ENCODE measurements around the gene NRG3. TPM values are rescaled to one million over a fixed set of nuclear protein-coding genes. Genes with fewer than 3 reads are reported as not detected.

NRG3 gene
- total RNA-seq, 2 donors from 2014 or later = 1.7 to 2.3 TPM

- peaks cover 14% of the 10 kb centered on the region for H3K27me3 ChIP-seq (ENCODE audit: control insufficient read depth, insufficient read depth, low read length, poor library complexity, severe bottlenecking)
- TF ChIP-seq CTCF (conservative IDR thresholded peaks at IDR 0.05) = no peak
- WGBS, 2 experiments (ENCODE audit: insufficient coverage in 1 of 2, insufficient read length in 1 of 2) = 71 to 77% methylated on average over 2 of the region's 2 CpGs
- peaks cover 5% of the 10 kb centered on the region for H3K4me1 ChIP-seq (ENCODE audit: control insufficient read depth, insufficient read depth, low read length)
- H3K27ac ChIP-seq (ENCODE audit: low read depth, low read length) = no peak overlapping the region
- H3K9me3 ChIP-seq (ENCODE audit: control insufficient read depth, low read length) = peaks cover 18% of the 10 kb centered on the region
- H3K4me3 Mint-ChIP-seq = no peak overlapping the region
- no peak overlapping the region for H3K9ac ChIP-seq (ENCODE audit: extremely low read depth, low read length, poor library complexity, severe bottlenecking)
- no peak for DNase-seq
- no peaks in the 10 kb centered on the region for H3K36me3 ChIP-seq (ENCODE audit: control insufficient read depth, insufficient read depth, low read length)
- no peak overlapping the region for H3K27ac Mint-ChIP-seq
- peaks cover 19% of the 10 kb centered on the region for H3K27me3 Mint-ChIP-seq (ENCODE audit: insufficient read depth)
- peaks cover 19% of the 10 kb centered on the region for H3K4me1 Mint-ChIP-seq
- H3K4me3 ChIP-seq (ENCODE audit: low read length) = no peak overlapping the region
- peaks cover 1% of the 10 kb centered on the region for H3K9me3 Mint-ChIP-seq
- H3K36me3 Mint-ChIP-seq (ENCODE audit: low read depth) = no peaks in the 10 kb centered on the region
Measured at GRCh38 chr10:82242778-82243177, 367.8 kb downstream of the NRG3 start.

GRCh38 chr10:82245157-82245556 is 370.2 kb downstream of the NRG3 start:
- Mint-ChIP-seq H3K4me1 (peaks cover 27% of the 10 kb centered on the region), H3K4me3 (no peak overlapping the region), H3K36me3 (ENCODE audit: low read depth) (no peaks in the 10 kb centered on the region), H3K27ac (no peak overlapping the region), H3K9me3 (peaks cover 1% of the 10 kb centered on the region), H3K27me3 (ENCODE audit: insufficient read depth) (peaks cover 24% of the 10 kb centered on the region)
- Histone ChIP-seq H3K4me3 (ENCODE audit: low read length) (no peak overlapping the region), H3K9ac (ENCODE audit: extremely low read depth, low read length, poor library complexity, severe bottlenecking) (no peak overlapping the region), H3K27ac (ENCODE audit: low read depth, low read length) (no peak overlapping the region), H3K36me3 (ENCODE audit: control insufficient read depth, insufficient read depth, low read length) (no peaks in the 10 kb centered on the region), H3K27me3 (ENCODE audit: control insufficient read depth, insufficient read depth, low read length, poor library complexity, severe bottlenecking) (peaks cover 14% of the 10 kb centered on the region), H3K4me1 (ENCODE audit: control insufficient read depth, insufficient read depth, low read length) (peaks cover 5% of the 10 kb centered on the region), H3K9me3 (ENCODE audit: control insufficient read depth, low read length) (peaks cover 18% of the 10 kb centered on the region)
- no peak for TF ChIP-seq CTCF (conservative IDR thresholded peaks at IDR 0.05)
- WGBS, 2 experiments (ENCODE audit: insufficient coverage in 1 of 2, insufficient read length in 1 of 2) = 38 to 71% methylated on average over 1 to 2 of the region's 2 CpGs
- peak; percentile 85 for DNase-seq

- Histone ChIP-seq H3K4me3 (ENCODE audit: low read length) (no peak overlapping the region), H3K9ac (ENCODE audit: extremely low read depth, low read length, poor library complexity, severe bottlenecking) (no peak overlapping the region), H3K4me1 (ENCODE audit: control insufficient read depth, insufficient read depth, low read length) (peaks cover 10% of the 10 kb centered on the region), H3K27me3 (ENCODE audit: control insufficient read depth, insufficient read depth, low read length, poor library complexity, severe bottlenecking) (peaks cover 14% of the 10 kb centered on the region), H3K36me3 (ENCODE audit: control insufficient read depth, insufficient read depth, low read length) (no peaks in the 10 kb centered on the region), H3K9me3 (ENCODE audit: control insufficient read depth, low read length) (peaks cover 18% of the 10 kb centered on the region), H3K27ac (ENCODE audit: low read depth, low read length) (no peak overlapping the region)
- no peaks in the 10 kb centered on the region for H3K36me3 Mint-ChIP-seq (ENCODE audit: low read depth)
- no peak for DNase-seq
- peaks cover 32% of the 10 kb centered on the region for H3K4me1 Mint-ChIP-seq
- no peak for TF ChIP-seq CTCF (conservative IDR thresholded peaks at IDR 0.05)
- H3K27me3 Mint-ChIP-seq (ENCODE audit: insufficient read depth) = peaks cover 24% of the 10 kb centered on the region
- peaks cover 1% of the 10 kb centered on the region for H3K9me3 Mint-ChIP-seq
- WGBS, 2 experiments (ENCODE audit: insufficient coverage in 1 of 2, insufficient read length in 1 of 2) = 98 to 100% methylated on average over 1 to 3 of the region's 4 CpGs
- no peak overlapping the region for H3K27ac Mint-ChIP-seq
- H3K4me3 Mint-ChIP-seq = no peak overlapping the region
Measured at GRCh38 chr10:82245906-82246560, 371.0 kb downstream of the NRG3 start.

Data from endodermal cell (in vitro differentiated cells).